ENCODE data around the gene MMAB. TPM values are rescaled to one million over a fixed set of nuclear protein-coding genes. Genes with fewer than 3 reads are reported as not detected.
"Not testable (repeated sequence)": the region's sequence is repeated elsewhere in the genome, so short reads cannot be mapped to it uniquely, and the experiment has no call there.

Gene MMAB
- total RNA-seq, 4 donors from 2014 or later = 21.2 to 54.3 (median 25.6) TPM

DNA sequence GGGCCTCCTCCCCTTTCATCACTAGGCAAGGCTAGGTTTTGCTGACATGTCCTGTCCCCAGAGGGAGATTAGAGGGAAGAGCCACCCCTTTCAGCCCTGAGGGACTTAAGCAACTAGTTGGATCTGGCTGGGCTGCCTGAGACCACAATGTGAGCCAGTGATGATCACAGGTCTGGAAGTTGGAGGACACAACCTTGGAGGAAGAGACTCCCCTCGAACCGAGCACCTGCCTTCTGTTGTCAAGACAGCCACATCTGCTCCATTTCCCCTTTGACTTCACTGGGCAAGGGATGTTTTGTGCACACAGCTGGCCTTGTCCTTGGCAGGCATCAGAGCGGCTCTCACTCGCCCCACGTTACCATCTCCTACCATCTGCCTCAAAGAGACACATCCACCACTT is 31.7 kb upstream of the MMAB start:
- H3K4me1 ChIP-seq = peaks cover 0 to 10% of the 10 kb centered on the region in 2 donors
- intact Hi-C loops (cut with DNase I; ENCODE audit: low total_unique reads) = no loop called here
- H3K27ac ChIP-seq = no peak overlapping the region
- TF ChIP-seq POLR2A (IDR thresholded peaks at IDR 0.05) = no peak
- TF ChIP-seq, protein P1, sequence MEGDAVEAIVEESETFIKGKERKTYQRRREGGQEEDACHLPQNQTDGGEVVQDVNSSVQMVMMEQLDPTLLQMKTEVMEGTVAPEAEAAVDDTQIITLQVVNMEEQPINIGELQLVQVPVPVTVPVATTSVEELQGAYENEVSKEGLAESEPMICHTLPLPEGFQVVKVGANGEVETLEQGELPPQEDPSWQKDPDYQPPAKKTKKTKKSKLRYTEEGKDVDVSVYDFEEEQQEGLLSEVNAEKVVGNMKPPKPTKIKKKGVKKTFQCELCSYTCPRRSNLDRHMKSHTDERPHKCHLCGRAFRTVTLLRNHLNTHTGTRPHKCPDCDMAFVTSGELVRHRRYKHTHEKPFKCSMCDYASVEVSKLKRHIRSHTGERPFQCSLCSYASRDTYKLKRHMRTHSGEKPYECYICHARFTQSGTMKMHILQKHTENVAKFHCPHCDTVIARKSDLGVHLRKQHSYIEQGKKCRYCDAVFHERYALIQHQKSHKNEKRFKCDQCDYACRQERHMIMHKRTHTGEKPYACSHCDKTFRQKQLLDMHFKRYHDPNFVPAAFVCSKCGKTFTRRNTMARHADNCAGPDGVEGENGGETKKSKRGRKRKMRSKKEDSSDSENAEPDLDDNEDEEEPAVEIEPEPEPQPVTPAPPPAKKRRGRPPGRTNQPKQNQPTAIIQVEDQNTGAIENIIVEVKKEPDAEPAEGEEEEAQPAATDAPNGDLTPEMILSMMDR (IDR thresholded peaks at IDR 0.05 in 4 of 5, conservative IDR thresholded peaks at IDR 0.05 in 1 of 5) = no peak
- in situ Hi-C loops (cut with MboI; ENCODE audit: low sequenced_read_pairs in 4 of 4) = no loop called here
- no peak for DNase-seq
- H3K36me3 ChIP-seq = no peaks in the 10 kb centered on the region
- no peaks in the 10 kb centered on the region for H3K27me3 ChIP-seq
- no peak overlapping the region for H3K4me3 ChIP-seq
- no peak for ATAC-seq
- H3K9me3 ChIP-seq = no peaks in the 10 kb centered on the region

DNA sequence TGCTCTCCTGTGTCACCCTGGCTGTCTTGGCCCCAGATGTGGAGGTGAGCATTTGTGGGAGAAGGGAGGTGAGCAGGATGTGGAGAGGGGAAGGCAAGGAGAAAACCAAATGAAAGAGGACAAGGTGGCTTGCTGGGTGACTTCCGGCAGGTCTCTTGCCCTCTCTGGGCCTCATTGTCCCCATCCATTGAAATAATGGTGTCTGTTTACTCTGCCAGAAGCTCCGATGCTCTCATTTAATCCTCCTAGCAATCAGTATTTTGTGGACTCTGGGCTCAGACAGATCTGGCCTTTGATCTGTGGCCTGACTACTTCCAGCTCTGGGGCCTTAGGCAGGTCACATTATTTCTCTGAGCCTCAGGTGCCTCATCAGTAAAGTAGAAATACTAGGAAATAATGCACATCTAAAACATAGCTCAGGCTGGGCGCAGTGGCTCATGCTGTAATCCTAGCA is 30.9 kb upstream of the MMAB start:
- Histone ChIP-seq H3K36me3 (no peaks in the 10 kb centered on the region), H3K27me3 (no peaks in the 10 kb centered on the region), H3K4me3 (no peak overlapping the region), H3K9me3 (no peaks in the 10 kb centered on the region), H3K27ac (no peak overlapping the region), H3K4me1 (peaks cover 0 to 10% of the 10 kb centered on the region in 2 donors)
- intact Hi-C loops (cut with DNase I; ENCODE audit: low total_unique reads) = no loop called here
- in situ Hi-C loops (cut with MboI; ENCODE audit: low sequenced_read_pairs in 4 of 4) = loop anchor here in 2 of 4 donors (5.0 kb wide), 1 partner anchor 168 kb away; no protein-coding TSS in a partner anchor
- no peak for ATAC-seq
- TF ChIP-seq, protein P1 (IDR thresholded peaks at IDR 0.05 in 4 of 5, conservative IDR thresholded peaks at IDR 0.05 in 1 of 5) = no peak
- TF ChIP-seq POLR2A (IDR thresholded peaks at IDR 0.05) = no peak
- DNase-seq = no peak

DNA sequence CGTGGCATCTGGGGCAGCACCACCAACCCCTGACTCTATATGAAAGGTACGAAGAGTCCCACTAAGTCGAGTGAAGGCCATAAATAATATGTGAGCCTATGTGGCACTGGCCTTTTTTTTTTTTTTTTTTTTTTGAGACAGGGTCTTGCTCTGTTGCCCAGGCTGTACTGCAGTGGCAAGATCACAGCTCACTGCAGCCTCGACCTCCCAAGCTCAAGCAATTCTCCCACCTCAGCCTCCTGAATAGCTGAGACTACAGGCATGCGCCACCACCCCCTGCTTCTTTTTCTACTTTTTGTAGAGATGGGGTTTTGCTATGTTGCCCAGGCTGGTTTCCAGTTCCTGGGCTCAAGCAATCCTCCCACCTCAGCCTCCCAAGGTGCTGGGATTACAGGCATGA is 28.8 kb upstream of the MMAB start:
- in situ Hi-C loops (cut with MboI; ENCODE audit: low sequenced_read_pairs in 4 of 4) = loop anchor here in 2 of 4 donors (5.0 kb wide), 1 partner anchor 170 kb away; no protein-coding TSS in a partner anchor
- H3K27ac ChIP-seq; H3K9me3 ChIP-seq; intact Hi-C loops (cut with DNase I; ENCODE audit: low total_unique reads); ATAC-seq; H3K4me3 ChIP-seq; H3K36me3 ChIP-seq; DNase-seq; H3K27me3 ChIP-seq: not testable (repeated sequence)
- peaks cover 6 to 22% of the 10 kb centered on the region in 2 donors for H3K4me1 ChIP-seq

DNA sequence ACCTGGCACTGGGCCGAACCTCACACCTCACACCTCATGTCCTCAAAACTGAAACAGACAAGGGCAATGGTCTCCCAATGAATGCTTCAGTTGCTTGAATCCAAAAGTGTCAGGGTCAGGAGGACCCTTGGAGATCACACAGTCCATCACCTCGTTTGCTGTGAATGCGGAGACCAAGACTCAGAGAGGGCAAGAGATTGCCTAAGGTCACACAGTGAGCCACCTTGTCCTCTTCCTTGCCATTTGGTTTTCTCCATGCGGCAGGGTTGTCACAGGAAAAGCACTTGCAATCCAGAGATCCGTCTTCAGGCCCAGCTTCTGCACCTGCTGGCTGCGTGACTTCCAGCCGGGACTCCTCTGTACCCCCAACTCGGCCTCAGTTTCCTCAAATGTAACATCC is 28.3 kb upstream of the MMAB start:
- Histone ChIP-seq H3K27ac (no peak overlapping the region), H3K4me1 (peaks cover 6 to 18% of the 10 kb centered on the region in 2 donors), H3K36me3 (no peaks in the 10 kb centered on the region), H3K9me3 (no peaks in the 10 kb centered on the region), H3K4me3 (no peak overlapping the region), H3K27me3 (no peaks in the 10 kb centered on the region)
- ATAC-seq (no peak), DNase-seq (no peak)
- in situ Hi-C loops (cut with MboI; ENCODE audit: low sequenced_read_pairs in 4 of 4) (loop anchor here in 2 of 4 donors (5.0 kb wide), 1 partner anchor 171 kb away; no protein-coding TSS in a partner anchor), intact Hi-C loops (cut with DNase I; ENCODE audit: low total_unique reads) (no loop called here)
- TF ChIP-seq, protein P1 (IDR thresholded peaks at IDR 0.05 in 4 of 5, conservative IDR thresholded peaks at IDR 0.05 in 1 of 5) = no peak
- TF ChIP-seq POLR2A (IDR thresholded peaks at IDR 0.05) = no peak

DNA sequence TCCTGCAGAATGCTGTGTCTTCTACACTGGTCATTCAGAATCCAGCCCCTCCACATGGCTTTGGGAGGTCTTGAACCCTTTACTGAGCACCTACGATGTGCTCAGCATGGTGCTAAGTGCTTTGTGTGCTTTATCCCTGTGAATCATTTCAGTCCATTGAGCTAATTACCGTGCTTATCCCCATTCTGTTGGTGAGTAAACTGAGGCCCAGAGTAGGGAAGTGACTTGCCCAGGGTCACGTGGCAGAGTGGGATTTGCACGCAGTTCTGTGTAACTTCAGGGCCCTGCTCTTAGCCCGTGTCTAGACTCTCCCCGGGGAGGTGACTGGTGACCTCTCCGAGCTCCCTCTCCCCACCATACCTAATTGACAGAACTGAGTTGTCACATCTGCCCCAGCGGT is 27.7 kb upstream of the MMAB start:
- no peak for DNase-seq
- in situ Hi-C loops (cut with MboI; ENCODE audit: low sequenced_read_pairs in 4 of 4) = loop anchor here in 2 of 4 donors (5.0 kb wide), 1 partner anchor 171 kb away; no protein-coding TSS in a partner anchor
- ATAC-seq = no peak
- Histone ChIP-seq H3K27ac (no peak overlapping the region), H3K27me3 (no peaks in the 10 kb centered on the region), H3K9me3 (no peaks in the 10 kb centered on the region), H3K4me3 (no peak overlapping the region), H3K4me1 (peaks cover 6 to 12% of the 10 kb centered on the region in 2 donors), H3K36me3 (no peaks in the 10 kb centered on the region)
- TF ChIP-seq, protein P1 (IDR thresholded peaks at IDR 0.05 in 4 of 5, conservative IDR thresholded peaks at IDR 0.05 in 1 of 5) = no peak
- TF ChIP-seq POLR2A (IDR thresholded peaks at IDR 0.05) = no peak
- intact Hi-C loops (cut with DNase I; ENCODE audit: low total_unique reads) = no loop called here
